ENCODE results near the gene PCDHGA9.
"Not testable (repeated sequence)": the region's sequence is repeated elsewhere in the genome, so short reads cannot be mapped to it uniquely, and the experiment has no call there.

PCDHGA9 gene

GRCh38 chr5:141414548-141415274 lies 12.1 kb downstream of the PCDHGA9 start:
- DNase-seq (ENCODE audit: low read depth in 2 of 2): not testable (repeated sequence)

- not testable (repeated sequence) for DNase-seq (ENCODE audit: low read depth in 2 of 2)
Observed at GRCh38 chr5:141415275-141415618, 12.7 kb downstream of the PCDHGA9 start.

GRCh38 chr5:141417494-141418172 lies 15.1 kb downstream of the PCDHGA9 start, which contains the start of gene PCDHGB7:
Gene PCDHGB7 (plus strand): TSS chr5:141417677. CDS start chr5:141417860, 183 bp downstream.
- DNase-seq (ENCODE audit: low read depth in 2 of 2): not testable (repeated sequence)

- DNase-seq (ENCODE audit: low read depth in 2 of 2): no peak
Observed at GRCh38 chr5:141419074-141419880, 16.7 kb downstream of the PCDHGA9 start.

- no peak for DNase-seq (ENCODE audit: low read depth in 2 of 2)
Observed at GRCh38 chr5:141420855-141421488, 18.4 kb downstream of the PCDHGA9 start, which contains the start of gene PCDHGA11. Gene PCDHGA11 (plus strand): TSS chr5:141421051. CDS start chr5:141421228, 177 bp downstream.

- DNase-seq (ENCODE audit: low read depth in 2 of 2): no peak
Observed at GRCh38 chr5:141421489-141421855, 18.9 kb downstream of the PCDHGA9 start.

GRCh38 chr5:141422742-141423291 lies 20.2 kb downstream of the PCDHGA9 start:
- no peak for DNase-seq (ENCODE audit: low read depth in 2 of 2)

- no peak for DNase-seq (ENCODE audit: low read depth in 2 of 2)
Observed at GRCh38 chr5:141427783-141428426, 25.3 kb downstream of the PCDHGA9 start.

GRCh38 chr5:141430332-141431113 lies 27.9 kb downstream of the PCDHGA9 start, which contains the start of gene PCDHGA12:
Gene PCDHGA12 (plus strand): TSS chr5:141430507. CDS start chr5:141430760, 253 bp downstream.
- DNase-seq (ENCODE audit: low read depth in 2 of 2): no peak

- DNase-seq (ENCODE audit: low read depth in 2 of 2): no peak
Observed at GRCh38 chr5:141431286-141431685, 28.7 kb downstream of the PCDHGA9 start.

GRCh38 chr5:141432308-141432707 lies 29.7 kb downstream of the PCDHGA9 start:
- not testable (repeated sequence) for DNase-seq (ENCODE audit: low read depth in 2 of 2)

- not testable (repeated sequence) for DNase-seq (ENCODE audit: low read depth in 2 of 2)
Observed at GRCh38 chr5:141432726-141433125, 30.1 kb downstream of the PCDHGA9 start.

GRCh38 chr5:141434006-141434405 lies 31.4 kb downstream of the PCDHGA9 start:
- no peak for DNase-seq (ENCODE audit: low read depth in 2 of 2)

GRCh38 chr5:141437221-141437620 lies 34.6 kb downstream of the PCDHGA9 start:
- no peak for DNase-seq (ENCODE audit: low read depth in 2 of 2)

GRCh38 chr5:141439411-141440141 lies 37.0 kb downstream of the PCDHGA9 start:
- no peak for DNase-seq (ENCODE audit: low read depth in 2 of 2)

GRCh38 chr5:141440341-141440740 lies 37.8 kb downstream of the PCDHGA9 start:
- no peak for DNase-seq (ENCODE audit: low read depth in 2 of 2)

GRCh38 chr5:141441571-141442170 lies 39.1 kb downstream of the PCDHGA9 start:
- no peak for DNase-seq (ENCODE audit: low read depth in 2 of 2)

Data from stimulated activated CD8-positive, alpha-beta memory T cell treated with anti-CD3 and anti-CD28 coated beads, Interleukin-15, amount 100 ng/mL, for 4 hours (primary cell).